GM18519 (cell line): ENCODE data around the gene ONECUT3.
"Not testable (repeated sequence)": the region's sequence is repeated elsewhere in the genome, so short reads cannot be mapped to it uniquely, and the experiment has no call there.

Experiments
- ATAC-seq: cut with Tn5 transposase; IDR thresholded peaks from one replicate; pipeline ENCODE4 v1.9.1; 2021; ENCODE audit warnings: mild to moderate bottlenecking, moderate library complexity; ENCODE audit not compliant: unreplicated experiment, low FRiP score

The ONECUT3 gene

DNA sequence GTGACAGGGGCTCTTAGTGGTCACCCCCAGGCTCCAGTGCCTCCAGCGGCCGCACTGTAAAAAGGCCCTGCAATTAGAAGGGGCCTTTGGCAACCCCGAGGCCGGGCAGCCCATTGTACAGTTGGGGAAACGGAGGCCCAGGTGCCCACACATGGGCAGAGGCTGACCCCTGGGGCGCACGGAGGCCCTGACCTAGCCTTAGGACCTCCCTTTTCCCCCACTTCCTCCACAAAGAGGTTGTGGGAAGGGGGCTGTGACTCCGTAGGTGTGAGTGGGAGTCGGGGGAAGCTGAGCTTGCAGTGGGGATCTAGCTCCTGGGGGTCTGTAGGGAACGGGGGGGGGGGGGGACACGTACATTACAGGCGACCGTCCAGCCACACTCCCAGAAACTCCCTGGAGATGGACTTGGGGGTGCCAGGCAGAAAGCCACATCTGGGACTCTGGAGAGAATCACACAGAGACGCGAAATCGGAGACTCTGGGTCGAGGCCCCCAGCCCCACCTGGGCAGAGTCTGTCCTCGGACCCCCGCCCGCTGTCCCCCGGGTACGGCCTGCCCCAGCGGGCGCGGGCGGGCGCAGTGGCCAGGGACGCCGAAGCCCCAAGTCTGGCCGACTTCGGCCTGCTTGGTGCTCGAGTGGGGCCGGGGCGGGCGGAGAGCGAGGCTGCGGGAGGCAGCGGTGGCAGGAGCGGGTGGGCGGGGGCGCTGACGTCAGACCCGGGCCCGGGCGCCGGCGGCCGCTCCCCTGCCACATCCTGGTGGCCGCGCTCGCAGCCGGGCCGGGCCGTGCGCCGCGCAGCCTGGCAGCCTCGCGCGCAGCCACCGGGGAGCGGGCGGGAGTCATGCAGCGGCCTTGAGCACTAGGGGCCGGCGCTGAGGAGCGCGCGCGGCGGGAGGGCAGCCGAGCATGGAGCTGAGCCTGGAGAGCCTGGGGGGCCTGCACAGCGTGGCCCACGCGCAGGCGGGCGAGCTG, at the start of gene ONECUT3:
Gene ONECUT3, plus strand, starts transcription at position 750 of the 972 bp plus-strand sequence. Its CDS starts 157 bp downstream, at position 907.
- no peak for ATAC-seq

DNA sequence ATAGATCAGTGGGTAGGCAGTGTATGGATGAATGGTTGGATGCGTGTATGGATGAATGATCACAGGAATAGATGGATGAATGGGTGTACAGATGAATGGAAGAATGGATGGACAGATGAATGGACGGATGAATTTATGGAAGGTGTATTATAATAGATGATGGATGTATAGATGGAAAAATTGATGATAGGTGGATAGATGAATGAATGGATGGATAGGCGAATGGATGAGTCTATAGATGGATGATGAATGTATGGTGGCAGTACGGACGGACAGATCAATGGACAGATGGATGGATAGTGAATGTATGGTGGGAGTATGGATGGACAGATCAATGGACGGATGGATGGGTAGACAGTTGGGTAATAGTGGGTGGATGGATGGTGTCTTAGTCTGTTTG, 49.0 kb upstream of the ONECUT3 start:
- no peak for ATAC-seq

DNA sequence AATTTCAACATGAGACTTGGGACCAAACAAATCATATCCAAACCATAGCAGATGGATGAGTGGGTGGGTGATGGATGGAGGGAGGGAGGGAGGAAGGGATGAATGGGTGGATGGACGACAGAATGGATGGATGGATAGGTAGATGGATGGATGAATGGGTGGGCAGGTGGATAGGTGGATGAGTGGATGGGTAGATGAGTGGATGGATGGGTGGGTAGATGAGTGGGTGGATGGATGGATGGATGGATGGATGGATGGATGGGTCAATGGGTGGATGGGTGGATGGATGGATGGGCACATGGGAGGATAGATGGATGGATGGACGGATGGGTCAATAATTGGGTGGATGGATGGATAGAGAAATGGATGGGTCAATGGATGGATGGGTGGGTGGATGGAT, 47.9 kb upstream of the ONECUT3 start:
- no peak for ATAC-seq

DNA sequence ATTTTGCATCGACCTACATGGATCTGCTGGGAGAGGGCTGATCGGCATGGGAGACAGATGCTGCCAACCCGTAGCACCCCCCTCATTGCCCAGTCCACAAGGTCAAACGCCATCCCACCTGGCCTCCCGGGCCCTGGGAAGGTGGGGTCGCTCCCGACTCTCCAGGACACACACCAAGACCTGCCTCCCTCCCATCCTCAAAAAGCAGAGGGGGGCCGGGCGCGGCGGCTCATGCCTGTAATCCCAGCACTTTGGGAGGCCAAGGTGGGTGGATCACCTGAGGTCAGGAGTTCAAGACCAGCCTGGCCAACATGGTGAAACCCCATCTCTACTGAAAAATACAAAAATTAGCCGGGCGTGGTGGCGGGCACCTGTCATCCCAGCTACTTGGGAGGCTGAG, 46.7 kb upstream of the ONECUT3 start:
- ATAC-seq: not testable (repeated sequence)

DNA sequence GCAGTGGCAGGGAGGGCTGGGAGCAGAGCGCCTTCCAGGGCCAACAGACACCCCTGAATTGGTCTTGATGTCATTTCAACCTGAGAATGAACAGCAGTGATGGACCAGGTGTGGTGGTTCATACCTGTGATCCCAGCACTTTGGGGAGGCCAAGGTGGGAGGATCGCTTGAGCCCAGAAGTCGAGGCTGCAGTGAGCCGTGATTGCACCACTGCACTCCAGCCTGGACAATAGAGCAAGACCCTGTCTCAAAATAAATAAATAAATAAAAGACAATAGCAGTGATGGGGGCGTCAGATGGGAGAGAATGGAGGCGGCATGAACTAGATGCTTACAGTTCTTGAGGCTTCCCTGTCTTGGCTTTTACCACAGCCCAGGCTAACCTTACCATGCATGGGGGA, 46.1 kb upstream of the ONECUT3 start:
- no peak for ATAC-seq

DNA sequence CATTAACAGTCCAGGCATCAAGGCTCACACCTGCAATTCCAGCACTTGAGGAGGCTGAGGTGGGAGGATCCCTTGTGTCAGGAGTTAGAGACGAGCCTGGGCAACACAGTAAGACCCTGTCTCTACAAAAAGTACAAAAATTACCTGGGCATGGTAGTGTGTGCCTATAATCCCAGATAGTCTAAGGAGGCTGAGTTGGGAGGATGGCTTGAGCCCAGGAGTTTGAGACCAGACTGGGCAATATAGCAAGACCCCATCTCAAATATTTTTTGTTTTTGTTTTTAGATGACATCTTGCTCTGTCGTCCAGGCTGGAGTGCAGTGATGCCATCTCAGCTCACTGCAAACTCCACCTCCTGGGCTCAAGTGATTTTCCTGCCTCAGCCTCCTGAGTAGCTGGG, 40.1 kb upstream of the ONECUT3 start:
- ATAC-seq: no peak

DNA sequence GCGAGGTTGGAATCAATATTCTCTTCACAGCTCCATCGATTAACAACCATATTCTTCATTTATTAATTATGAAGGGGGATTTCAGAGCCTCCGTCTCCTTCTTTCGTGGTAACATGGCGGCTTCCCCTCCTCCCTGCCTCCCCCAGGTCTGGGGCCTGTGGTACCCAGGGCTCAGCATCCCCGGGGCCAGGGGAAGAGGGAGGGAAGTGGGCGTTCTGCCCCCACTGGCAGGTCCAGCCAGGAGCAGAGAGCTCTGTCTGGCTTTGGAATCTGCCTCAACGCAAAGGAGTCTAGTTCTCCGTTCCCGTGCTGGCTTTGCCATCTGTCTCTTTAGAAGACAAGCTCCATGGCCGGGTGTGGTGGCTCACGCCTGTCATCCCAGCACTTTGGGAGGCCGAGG, 37.8 kb upstream of the ONECUT3 start:
- no peak for ATAC-seq

DNA sequence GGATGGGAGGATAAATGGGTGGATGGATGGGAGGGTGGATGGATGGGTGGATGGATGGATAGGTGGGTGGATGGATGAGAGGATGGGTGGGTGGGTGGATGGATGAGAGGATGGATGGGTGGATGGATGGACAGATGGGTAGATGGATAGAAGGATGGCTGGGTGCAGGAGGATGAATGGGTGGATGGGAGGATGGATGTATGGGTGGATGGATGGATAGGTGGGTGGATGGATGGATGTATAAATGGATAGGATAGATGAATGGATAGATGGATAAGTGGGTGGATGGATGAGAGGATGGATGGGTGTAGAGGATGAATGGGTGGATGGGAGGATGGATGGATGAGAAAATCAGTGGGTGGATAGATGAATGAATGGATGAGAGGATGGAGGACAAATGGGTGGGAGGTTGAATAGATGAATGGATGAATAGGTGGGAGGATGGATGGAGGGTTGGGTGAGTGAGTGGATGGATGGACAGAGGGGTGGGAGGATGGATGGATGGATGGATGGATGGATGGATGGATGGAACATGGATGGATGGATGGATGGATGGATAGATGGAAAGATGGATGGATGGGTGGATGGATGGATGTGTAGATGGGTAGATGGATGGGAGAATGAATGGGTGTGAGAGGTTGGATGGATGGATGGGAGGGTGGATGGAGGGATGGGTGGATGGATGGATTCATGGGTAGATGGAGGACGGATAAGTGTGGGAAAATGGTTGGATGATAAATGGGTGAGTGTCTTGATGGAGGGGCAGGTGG, 35.9 kb upstream of the ONECUT3 start:
- ATAC-seq: no peak

DNA sequence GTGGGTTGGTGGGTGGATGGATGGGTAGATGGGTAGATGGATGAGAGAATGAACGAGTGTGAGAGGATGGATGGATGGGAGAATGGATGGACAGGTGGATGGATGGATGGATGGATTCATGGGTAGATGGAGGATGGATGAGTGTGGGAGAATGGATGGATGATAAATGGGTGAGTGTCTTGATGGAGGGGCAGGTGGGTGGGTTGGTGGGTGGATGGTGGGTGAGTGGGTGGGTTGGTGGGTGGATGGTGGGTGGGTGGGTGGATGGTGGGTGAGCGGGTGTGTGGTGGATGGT, 35.4 kb upstream of the ONECUT3 start:
- no peak for ATAC-seq

DNA sequence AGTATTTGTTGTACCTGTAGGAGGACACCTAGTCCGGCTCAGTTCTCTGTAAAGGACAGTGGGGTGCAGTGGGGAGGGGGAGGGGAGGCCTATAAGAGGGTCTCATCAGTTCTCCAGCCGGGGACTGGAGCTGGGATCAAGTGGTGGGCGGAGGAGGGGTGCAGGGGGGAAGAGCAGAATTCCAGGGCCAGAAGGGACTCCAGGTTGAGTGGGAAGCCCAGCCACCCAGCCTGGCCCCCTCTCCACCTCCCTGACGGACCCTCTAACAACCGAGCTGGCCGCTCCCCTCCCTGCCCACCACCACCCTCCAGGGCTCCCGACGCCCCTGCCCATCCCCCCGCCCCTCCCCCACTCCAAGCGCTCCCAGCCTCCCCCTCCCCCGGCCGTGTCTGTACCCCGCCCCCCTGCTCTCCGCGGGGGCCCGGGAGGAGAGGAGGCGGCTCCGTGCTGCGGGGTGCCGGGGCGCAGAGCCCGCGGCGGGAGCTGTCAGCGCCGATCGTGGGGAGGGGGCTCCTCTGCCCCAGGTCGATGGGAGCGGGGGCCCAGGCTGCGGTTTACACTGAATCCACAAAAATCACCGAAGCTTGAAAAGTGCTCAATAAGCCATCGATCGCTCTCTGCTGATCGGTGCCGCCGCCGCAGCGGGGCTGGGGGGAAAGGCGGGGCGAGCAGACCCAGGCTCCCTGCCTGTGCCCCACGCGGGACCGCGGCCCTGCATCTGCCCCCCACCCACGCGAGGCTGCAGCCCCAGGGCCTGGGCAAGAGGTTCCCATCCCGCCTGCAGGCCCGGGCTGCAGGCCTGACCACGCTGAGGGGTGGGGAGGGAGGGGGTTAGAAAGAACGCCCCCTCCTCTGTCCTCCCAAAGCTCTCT, 34.6 kb upstream of the ONECUT3 start:
- no peak for ATAC-seq

DNA sequence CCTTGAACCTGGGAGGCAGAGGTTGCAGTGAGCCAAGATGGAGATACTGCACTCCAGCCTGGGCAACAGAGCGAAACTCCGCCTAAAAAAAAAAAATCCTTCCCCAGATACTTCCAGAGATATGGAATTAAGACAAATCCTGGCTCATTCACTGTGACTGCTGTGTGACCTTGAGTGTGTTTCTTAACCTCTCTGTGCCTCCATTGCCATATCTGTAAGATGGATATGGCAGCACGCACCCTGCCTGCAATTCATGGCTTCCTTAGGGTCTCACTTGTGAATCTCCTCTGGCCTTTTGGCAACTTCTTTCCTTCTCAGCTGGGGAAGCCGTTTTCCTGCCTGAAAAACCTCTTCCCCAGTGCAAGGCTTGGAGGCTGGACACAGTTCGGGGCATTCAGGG, 33.8 kb upstream of the ONECUT3 start:
- no peak for ATAC-seq

DNA sequence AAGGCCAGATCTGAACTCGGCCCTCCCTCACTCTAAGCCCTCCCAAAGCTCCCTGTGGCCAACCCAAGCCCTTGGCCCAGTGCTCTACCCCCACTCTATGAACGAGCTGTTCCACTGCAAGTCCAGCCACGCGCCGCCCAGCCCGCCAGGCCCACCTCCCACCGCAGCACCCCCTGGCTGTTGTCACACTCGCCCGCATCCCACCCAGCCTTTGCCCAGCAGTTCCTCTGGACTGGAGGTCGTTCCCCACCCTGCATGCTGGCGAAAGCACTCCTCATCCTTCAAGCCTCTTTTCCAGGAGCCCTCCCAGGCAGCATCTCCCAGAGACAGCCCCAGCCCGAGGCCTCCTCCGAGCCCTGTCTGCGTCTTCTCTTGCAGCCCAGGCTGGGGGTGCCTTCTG, 33.1 kb upstream of the ONECUT3 start:
- no peak for ATAC-seq

DNA sequence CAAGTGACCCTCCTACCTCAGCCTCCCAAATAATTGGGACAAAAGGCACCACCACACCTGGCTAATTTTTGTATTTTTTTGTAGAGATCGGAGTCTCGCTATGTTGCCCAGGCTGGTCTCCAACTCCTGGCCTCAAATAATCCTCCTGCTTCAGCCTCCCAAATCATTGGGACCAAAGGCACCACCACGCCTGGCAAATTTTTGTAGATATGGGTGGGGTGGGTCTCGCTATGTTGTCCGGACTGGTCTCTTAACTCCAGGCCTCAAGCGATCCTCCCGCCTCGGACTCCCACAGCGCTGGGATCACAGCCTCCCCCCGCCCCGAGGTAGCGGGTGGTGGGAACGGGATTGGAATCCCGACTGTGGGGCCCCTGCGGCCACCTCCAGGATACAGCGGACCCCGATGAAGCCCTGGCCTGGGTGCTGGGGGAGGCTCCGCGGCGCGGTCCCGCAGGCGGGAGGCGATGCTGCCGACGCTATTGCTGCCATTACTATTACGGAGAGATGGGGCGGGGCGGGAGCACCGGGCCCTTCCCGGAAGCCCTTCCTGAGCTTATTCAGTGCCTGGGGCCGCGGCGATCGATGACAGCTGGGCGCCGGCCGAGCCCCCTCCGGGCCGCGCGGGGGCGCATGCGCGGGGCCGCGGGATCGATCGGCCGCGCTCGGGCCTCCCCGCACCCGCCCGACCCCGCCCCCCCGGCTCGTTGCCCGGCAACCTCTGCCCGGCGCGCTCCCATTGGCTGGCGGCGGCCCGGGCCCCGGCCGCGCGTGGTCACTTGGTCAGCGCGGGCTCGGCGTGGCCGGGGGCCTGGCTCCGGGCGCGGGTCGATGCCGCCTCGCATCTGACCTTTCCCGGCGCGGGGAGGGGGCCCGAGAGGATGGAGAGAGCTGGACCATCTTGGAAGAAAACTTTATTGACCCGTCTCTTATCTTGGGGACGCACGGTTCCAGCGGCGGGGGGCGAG, 27.9 kb upstream of the ONECUT3 start:
- no peak for ATAC-seq

DNA sequence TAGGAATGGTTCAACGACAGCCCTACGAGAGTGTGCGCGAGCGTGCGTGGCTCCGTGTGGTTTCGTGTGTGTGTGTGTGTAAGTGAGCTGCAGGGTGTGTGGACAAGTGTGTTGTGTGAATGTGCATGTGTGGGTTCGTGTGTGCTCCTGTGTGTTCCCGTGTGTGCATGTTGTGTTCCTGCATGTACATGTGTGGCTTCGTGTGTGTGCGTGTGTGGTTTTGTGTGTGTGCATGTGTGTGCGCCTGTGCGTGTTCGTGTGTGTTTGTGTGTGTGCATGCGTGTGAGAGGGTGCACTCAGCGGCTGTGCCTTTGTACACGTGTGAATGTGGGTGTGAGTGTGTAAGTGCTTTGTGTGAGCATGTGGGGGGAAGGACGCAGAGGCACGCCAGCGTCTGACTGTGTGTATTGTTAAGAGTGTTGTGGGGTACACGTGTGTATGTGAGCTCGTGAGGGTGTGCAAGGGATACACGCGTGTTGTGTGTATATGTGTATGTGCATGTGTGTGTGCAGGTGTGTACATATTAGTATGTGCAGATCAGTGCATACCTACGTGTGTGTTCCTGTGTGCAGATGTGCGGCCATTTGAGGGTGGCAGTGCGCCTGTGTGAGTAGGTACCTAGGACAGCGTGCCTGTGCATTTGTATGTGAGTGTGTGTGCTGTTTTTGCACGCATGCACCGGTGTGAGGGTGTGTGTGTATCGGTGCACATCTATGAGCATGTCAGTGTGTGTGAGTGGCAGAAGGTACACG, 24.3 kb upstream of the ONECUT3 start:
- ATAC-seq: no peak

DNA sequence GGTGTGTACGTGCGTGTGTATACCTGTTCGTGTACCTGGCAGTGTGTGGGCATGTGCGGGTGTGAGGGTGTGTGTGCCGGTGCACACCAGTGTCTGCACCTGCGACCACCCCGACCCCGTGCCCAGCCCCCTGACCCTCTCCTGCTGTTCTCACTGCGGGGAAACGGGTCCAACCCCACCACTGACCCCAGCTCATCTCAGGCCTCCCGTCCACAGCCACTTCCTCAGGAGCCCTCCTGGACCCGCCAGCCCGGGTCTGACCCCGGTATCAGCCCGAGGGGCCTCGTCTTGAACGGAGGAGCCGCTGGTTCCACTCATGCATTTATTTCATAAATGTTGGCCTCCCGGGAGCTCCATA, 23.8 kb upstream of the ONECUT3 start:
- no peak for ATAC-seq

DNA sequence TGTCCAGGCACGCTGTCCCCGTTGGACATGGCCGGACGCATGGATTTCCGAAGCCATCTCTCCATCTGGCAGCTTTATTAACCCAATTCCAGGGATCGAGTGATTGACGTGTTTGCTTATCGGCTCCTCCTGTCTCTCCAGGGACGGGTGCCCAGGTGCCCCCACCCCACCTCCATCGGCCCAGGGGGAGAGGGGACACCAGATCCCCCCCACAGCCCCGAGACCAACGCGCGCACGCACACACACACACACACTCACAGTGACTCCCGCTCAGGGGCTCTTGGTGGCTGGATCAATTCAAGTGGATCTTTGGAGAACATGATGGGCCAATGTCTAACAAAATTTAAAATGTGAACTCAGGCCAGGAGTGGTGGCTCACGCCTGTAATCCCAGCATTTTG, 23.1 kb upstream of the ONECUT3 start:
- ATAC-seq: no peak

DNA sequence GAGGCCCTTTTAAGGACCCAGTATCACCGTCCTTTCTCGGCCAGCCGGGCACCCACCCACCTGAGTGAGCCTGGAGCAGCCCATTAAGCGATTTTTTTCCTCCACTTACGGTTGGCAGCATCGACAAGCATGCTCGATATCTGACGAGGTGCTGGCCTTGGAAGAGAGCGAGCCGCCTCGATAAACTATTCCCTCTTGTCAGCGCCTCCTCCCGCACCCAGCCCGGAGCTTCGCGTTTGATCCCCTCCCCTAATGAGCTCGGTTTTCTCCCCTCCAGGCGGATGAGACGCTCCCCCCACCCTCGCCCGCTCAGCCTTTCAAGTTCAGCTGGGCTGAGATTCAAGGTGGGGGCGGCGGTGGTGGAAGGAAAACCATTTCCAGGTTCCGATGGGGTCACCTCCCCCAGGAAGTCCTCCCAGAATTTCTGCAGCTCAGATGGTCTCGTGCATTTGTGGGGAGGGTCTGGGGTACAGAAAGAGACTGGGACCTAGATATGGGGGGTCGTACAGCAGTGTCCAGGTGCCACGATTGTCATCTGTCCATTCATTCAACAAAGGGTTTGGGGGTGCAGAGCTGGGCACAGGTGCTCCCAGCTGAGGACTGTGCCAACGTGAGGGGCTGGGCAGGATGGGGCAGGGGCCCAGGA, 18.9 kb upstream of the ONECUT3 start:
- no peak for ATAC-seq

DNA sequence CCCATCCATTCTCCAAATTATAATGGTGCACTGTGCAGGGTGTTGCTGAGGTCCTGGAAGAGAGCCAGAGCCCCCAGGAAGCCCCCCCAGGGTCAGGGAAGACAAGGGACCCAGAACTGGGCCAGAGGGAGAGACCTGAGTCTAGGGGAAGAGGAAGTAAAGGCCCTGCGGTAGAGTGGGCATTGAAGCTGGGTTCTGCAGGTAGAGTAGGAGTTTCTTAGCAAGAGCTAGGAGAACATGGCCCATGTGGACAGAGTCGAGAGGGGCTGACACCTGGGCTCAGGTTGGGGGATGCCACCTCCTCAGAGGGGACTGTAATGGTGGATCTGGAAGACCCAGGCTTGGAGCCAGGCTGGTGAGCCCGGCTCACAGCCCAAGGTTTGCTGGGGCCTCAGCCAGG, 17.0 kb upstream of the ONECUT3 start:
- no peak for ATAC-seq

DNA sequence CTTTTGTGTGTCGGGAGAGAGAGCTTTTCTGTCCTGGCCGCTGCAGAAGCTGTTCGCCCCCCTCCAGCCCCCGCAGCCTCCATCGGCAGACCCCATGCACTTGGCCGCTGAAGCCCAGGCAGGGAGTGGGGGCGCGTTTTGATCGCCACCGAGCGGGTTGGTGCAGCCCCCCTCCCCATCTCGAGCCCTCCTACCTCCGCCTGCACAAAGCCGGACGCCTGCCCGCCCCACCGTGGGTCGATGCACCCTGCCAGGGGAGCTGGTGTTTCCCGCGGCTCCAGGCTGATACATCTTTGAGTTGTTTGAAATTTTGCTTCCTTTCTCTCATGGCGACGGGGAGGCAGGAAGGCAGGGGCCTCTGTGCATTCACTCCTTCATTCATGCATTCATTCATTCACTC, 16.4 kb upstream of the ONECUT3 start:
- ATAC-seq: no peak
